Mesendoderm (in vitro differentiated cells): ENCODE measurements around the gene HACD3.

Experiments used
- DNase-seq: peaks from one replicate; pipeline ENCODE4 v3.0.0; 2013
- H2AK5ac ChIP-seq: 2 replicates; pipeline ENCODE4 v1.6.1; 2013; ENCODE audit warnings: low read length, inconsistent platforms
- H2BK120ac ChIP-seq: 2 replicates; pipeline ENCODE4 v1.6.1; 2013; ENCODE audit warnings: low read depth, mild to moderate bottlenecking, low read length, moderate library complexity, mixed read lengths
- H2BK15ac ChIP-seq: replicated peaks from 2 replicates; pipeline ENCODE4 v1.6.1; 2013; ENCODE audit warnings: low read depth, mild to moderate bottlenecking, moderate library complexity
- H2BK5ac ChIP-seq: 2 replicates; pipeline ENCODE4 v1.6.1; 2013; ENCODE audit warnings: low read length, inconsistent platforms
- H3K18ac ChIP-seq: 2 replicates; pipeline ENCODE4 v1.6.1; 2013; ENCODE audit warnings: mild to moderate bottlenecking, low read length, mixed read lengths
- H3K23ac ChIP-seq: one replicate; pipeline ENCODE4 v1.6.1; 2013; ENCODE audit warnings: low read length
- H3K27ac ChIP-seq: 2 replicates; pipeline ENCODE4 v1.5.1; 2013; ENCODE audit warnings: low read depth, mild to moderate bottlenecking, inconsistent platforms, low read length, moderate library complexity
- H3K27me3 ChIP-seq: 2 replicates; pipeline ENCODE4 v1.6.1; 2013; ENCODE audit warnings: low read length, control low read depth, mild to moderate bottlenecking, inconsistent platforms; ENCODE audit not compliant: insufficient read depth, poor library complexity
- H3K36me3 ChIP-seq: 2 replicates; pipeline ENCODE4 v1.6.1; 2013; ENCODE audit warnings: low read length, inconsistent platforms; ENCODE audit not compliant: control insufficient read depth, insufficient read depth
- H3K4ac ChIP-seq: one replicate; pipeline ENCODE4 v1.6.1; 2013; ENCODE audit warnings: low read depth, mild to moderate bottlenecking, low read length, moderate library complexity
- H3K4me1 ChIP-seq: 2 replicates; pipeline ENCODE4 v1.6.1; 2013; ENCODE audit warnings: low read depth, low read length, inconsistent platforms; ENCODE audit not compliant: control insufficient read depth
- H3K4me2 ChIP-seq: 2 replicates; pipeline ENCODE4 v1.6.1; 2013; ENCODE audit warnings: low read length
- H3K4me3 ChIP-seq: 2 replicates; pipeline ENCODE4 v1.5.1; 2013; ENCODE audit warnings: mild to moderate bottlenecking, low read length
- H3K56ac ChIP-seq: one replicate; pipeline ENCODE4 v1.6.1; 2013; ENCODE audit warnings: low read length
- H3K79me1 ChIP-seq: 2 replicates; pipeline ENCODE4 v1.6.1; 2013; ENCODE audit warnings: low read length, inconsistent platforms
- H3K79me2 ChIP-seq: 2 replicates; pipeline ENCODE4 v1.6.1; 2013; ENCODE audit warnings: mild to moderate bottlenecking, low read length; ENCODE audit not compliant: control insufficient read depth, insufficient read depth
- H3K9ac ChIP-seq: 2 replicates; pipeline ENCODE4 v1.6.1; 2013; ENCODE audit warnings: low read length, inconsistent platforms
- H4K5ac ChIP-seq: one replicate; pipeline ENCODE4 v1.6.1; 2013; ENCODE audit warnings: low read length
- H4K8ac ChIP-seq: one replicate; pipeline ENCODE4 v1.6.1; 2013; ENCODE audit warnings: low read depth, mild to moderate bottlenecking, control low read depth, low read length, moderate library complexity
- WGBS: extraction: QIAGEN DNeasy Blood & Tissue Kit; methylation state at CpG from one replicate; pipeline ENCODE4 v1.1.7; 2013; ENCODE audit warnings: low lambda C conversion rate, missing lambda C conversion rate; ENCODE audit not compliant: insufficient coverage; ENCODE audit errors: extremely low coverage; 5-methylcytosine and 5-hydroxymethylcytosine counted together

The HACD3 gene

DNA sequence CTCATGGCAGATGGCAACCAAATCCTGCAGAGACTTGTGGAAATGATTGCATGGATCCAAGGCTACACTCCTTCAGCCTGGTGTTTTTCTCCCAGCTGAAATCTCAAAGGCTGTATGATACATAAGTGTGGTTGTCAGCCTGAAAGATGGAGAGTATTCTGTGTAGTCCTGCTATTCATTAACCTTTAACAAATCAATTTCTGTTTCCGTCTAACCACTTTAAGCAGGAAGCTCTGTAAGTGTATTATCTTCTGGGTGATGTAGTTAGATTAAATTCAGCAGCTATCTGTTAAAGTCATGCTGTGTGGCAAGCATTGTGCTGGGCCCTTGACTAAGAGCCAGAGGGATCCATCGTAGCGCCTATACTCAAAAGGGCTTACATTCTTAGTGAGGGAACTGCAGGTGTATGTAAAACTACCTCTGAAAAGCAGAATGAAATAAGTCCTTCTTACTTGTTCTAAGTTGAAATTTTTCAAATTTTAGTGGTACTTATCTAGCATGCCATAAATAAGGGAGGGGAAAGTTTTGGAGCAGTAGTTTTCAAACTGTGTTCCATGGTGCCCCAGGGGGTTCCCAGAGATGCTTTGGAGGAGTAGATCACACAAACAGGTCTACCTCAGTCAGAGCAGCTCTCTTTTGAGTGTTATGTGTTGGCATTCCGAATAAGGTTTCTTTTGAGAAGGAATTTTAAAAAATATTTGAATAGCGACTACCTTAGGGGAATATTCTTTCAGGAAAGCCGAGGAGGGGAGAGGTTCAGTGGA is 28.9 kb downstream of the HACD3 start:
- H3K4me3 ChIP-seq, result no peak overlapping the region
- no peak overlapping the region for H2BK120ac ChIP-seq
- H3K56ac ChIP-seq, result no peak overlapping the region
- no peak for DNase-seq
- H2BK15ac ChIP-seq, result no peak overlapping the region
- H3K36me3 ChIP-seq, result peaks cover 14% of the 10 kb centered on the region
- WGBS, result no CpG with 5 or more reads among the region's 6 CpGs
- H2BK5ac ChIP-seq, result no peak overlapping the region
- no peak overlapping the region for H3K27ac ChIP-seq
- no peak overlapping the region for H4K8ac ChIP-seq
- no peak overlapping the region for H3K18ac ChIP-seq
- H3K9ac ChIP-seq, result no peak overlapping the region
- peaks cover 10% of the 10 kb centered on the region for H3K79me1 ChIP-seq
- no peak overlapping the region for H2AK5ac ChIP-seq
- H3K4ac ChIP-seq, result no peak overlapping the region
- H4K5ac ChIP-seq, result no peak overlapping the region
- no peak overlapping the region for H3K4me2 ChIP-seq
- peaks cover 2% of the 10 kb centered on the region for H3K79me2 ChIP-seq
- no peak overlapping the region for H3K23ac ChIP-seq
- H3K4me1 ChIP-seq, result no peaks in the 10 kb centered on the region
- H3K27me3 ChIP-seq, result no peaks in the 10 kb centered on the region

DNA sequence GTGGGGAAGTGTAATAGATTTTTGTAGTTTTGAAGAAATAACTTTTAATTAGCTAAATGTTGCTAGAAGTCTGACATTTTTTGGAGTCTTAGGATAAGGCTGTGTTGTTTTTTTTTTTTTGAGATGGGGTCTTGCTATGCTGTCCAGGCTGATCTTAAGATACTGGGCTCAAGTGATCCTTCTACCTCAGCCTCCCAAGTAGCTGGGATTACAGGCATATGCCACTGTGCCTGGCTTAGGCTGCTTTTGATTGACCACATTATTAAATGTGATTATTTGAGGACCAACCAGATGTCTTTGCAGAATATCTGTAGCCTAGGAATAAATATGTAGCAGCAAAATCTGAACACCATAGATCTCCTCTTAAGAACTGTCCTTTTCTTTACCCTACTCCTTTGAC is 29.7 kb downstream of the HACD3 start:
- H2BK120ac ChIP-seq, result no peak overlapping the region
- no peak overlapping the region for H3K23ac ChIP-seq
- no peak overlapping the region for H2BK5ac ChIP-seq
- H3K18ac ChIP-seq, result no peak overlapping the region
- no peaks in the 10 kb centered on the region for H3K27me3 ChIP-seq
- no peak overlapping the region for H3K4me3 ChIP-seq
- no peak overlapping the region for H2AK5ac ChIP-seq
- peaks cover 15% of the 10 kb centered on the region for H3K36me3 ChIP-seq
- H3K56ac ChIP-seq, result no peak overlapping the region
- H4K5ac ChIP-seq, result no peak overlapping the region
- no peak overlapping the region for H2BK15ac ChIP-seq
- H3K9ac ChIP-seq, result no peak overlapping the region
- no peak overlapping the region for H4K8ac ChIP-seq
- H3K4me2 ChIP-seq, result no peak overlapping the region
- peaks cover 2% of the 10 kb centered on the region for H3K79me2 ChIP-seq
- peaks cover 10% of the 10 kb centered on the region for H3K79me1 ChIP-seq
- DNase-seq, result no peak
- no peak overlapping the region for H3K4ac ChIP-seq
- no peak overlapping the region for H3K27ac ChIP-seq
- no peaks in the 10 kb centered on the region for H3K4me1 ChIP-seq

DNA sequence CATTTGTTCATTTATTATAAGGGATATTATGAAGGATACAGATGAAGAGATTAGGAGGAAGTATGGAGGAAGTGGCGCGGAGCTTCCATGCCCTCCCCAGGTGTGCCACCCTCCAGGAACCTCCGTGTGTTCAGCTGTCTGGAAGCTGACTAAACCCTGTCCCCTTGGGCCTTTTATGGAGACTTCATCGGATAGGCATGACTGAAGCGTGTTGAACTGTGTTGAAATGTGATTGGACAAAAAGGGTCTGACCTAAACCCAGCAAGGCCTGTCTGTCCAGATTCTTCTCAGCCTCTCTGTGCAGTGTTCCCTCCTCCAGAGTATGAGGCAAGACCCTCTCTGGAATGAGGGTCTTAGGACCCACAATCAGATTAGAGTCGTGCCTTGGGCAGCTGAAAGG is 31.7 kb downstream of the HACD3 start:
- WGBS, result no CpG with 5 or more reads among the region's 6 CpGs
- H3K56ac ChIP-seq, result no peak overlapping the region

DNA sequence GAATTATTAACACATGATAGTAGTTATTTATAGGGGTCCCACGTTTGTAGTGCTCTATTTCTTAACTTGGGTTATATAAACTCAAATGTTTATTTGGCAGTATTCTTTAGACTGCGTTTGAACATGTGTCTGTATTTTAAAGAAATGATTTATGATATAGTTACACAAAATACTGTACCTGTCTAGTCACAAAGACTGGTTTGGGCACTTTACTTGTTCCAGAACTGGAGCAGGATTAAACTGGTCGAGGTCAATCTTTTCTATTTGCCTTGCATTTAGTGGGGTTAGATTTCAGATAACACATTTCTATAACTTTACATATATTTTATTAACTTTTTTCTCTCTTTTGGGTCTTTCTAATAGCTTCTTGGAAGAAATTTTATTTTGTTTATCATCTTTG is 39.5 kb downstream of the HACD3 start:
- Histone ChIP-seq H4K8ac (no peak overlapping the region), H3K18ac (no peak overlapping the region), H2BK120ac (no peak overlapping the region), H3K4me1 (no peaks in the 10 kb centered on the region), H3K79me2 (no peaks in the 10 kb centered on the region), H3K4ac (no peak overlapping the region), H3K9ac (no peak overlapping the region), H3K4me3 (no peak overlapping the region), H2AK5ac (no peak overlapping the region), H3K27ac (no peak overlapping the region), H2BK15ac (no peak overlapping the region), H2BK5ac (no peak overlapping the region), H3K79me1 (no peaks in the 10 kb centered on the region), H3K27me3 (no peaks in the 10 kb centered on the region), H4K5ac (no peak overlapping the region), H3K56ac (no peak overlapping the region), H3K4me2 (no peak overlapping the region), H3K23ac (no peak overlapping the region), H3K36me3 (peaks cover 7% of the 10 kb centered on the region)
- WGBS, result no CpG with 5 or more reads among the region's 3 CpGs
- DNase-seq, result no peak

More for the DNA sequence above, 31.7 kb downstream of the HACD3 start:
- H2AK5ac ChIP-seq, result no peak overlapping the region
- no peak overlapping the region for H4K5ac ChIP-seq
- H3K4me1 ChIP-seq, result no peaks in the 10 kb centered on the region
- H3K18ac ChIP-seq, result no peak overlapping the region
- H3K79me2 ChIP-seq, result no peaks in the 10 kb centered on the region
- H3K79me1 ChIP-seq, result peaks cover 4% of the 10 kb centered on the region
- no peak overlapping the region for H3K4ac ChIP-seq
- H3K27ac ChIP-seq, result no peak overlapping the region
- no peak overlapping the region for H4K8ac ChIP-seq
- H2BK5ac ChIP-seq, result no peak overlapping the region
- H3K36me3 ChIP-seq, result peaks cover 10% of the 10 kb centered on the region
- no peak overlapping the region for H2BK120ac ChIP-seq
- H3K9ac ChIP-seq, result no peak overlapping the region
- DNase-seq, result no peak
- no peaks in the 10 kb centered on the region for H3K27me3 ChIP-seq
- no peak overlapping the region for H2BK15ac ChIP-seq
- no peak overlapping the region for H3K4me3 ChIP-seq
- no peak overlapping the region for H3K23ac ChIP-seq
- H3K4me2 ChIP-seq, result no peak overlapping the region

DNA sequence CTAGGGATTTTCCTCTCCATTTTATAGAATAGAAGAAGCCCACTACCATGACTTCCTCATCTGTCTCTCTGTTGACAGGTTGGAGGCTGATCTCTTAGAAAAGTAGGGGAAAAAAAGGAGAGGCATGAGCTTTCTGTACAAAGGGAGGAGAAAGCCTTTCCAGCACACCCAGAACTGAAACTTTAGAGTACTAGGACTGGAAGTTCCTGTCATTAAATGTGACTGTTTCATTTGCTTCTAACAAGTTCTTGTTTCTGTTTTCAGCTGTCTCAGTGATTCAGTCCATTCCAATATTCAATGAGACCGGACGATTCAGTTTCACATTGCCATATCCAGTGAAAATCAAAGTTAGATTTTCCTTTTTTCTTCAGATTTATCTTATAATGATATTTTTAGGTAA is 41.7 kb downstream of the HACD3 start:
- no peak overlapping the region for H3K18ac ChIP-seq
- no peaks in the 10 kb centered on the region for H3K4me1 ChIP-seq
- H4K5ac ChIP-seq, result no peak overlapping the region
- no peak overlapping the region for H2BK120ac ChIP-seq
- no peak overlapping the region for H3K4me2 ChIP-seq
- DNase-seq, result no peak
- no peak overlapping the region for H2AK5ac ChIP-seq
- H3K79me1 ChIP-seq, result no peaks in the 10 kb centered on the region
- H3K27me3 ChIP-seq, result no peaks in the 10 kb centered on the region
- H3K9ac ChIP-seq, result no peak overlapping the region
- H3K56ac ChIP-seq, result no peak overlapping the region
- no peak overlapping the region for H2BK5ac ChIP-seq
- no CpG with 5 or more reads among the region's 2 CpGs for WGBS
- H3K36me3 ChIP-seq, result peaks cover 7% of the 10 kb centered on the region
- H2BK15ac ChIP-seq, result no peak overlapping the region
- no peak overlapping the region for H3K4ac ChIP-seq
- no peak overlapping the region for H3K4me3 ChIP-seq
- H3K23ac ChIP-seq, result no peak overlapping the region
- no peaks in the 10 kb centered on the region for H3K79me2 ChIP-seq
- H4K8ac ChIP-seq, result no peak overlapping the region
- H3K27ac ChIP-seq, result no peak overlapping the region

DNA sequence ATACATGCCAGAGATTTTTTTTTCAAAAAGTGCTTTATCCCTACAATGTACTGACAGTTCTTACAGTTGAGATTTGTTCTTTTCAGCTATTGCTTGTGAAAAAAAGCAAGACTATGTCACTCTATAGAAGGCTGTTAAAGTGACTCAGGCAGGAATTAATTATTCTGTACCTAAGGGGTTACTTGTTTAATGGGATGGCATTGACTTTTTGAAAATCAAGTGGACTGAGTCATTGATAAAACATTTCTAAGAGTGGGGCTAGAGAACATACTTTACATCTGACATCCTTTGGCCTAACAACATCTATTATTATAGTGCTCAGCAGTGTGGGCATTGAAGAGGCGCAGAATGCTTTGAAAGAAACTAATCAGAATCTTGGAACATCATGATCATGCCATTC is 46.4 kb downstream of the HACD3 start:
- WGBS, result no CpG with 5 or more reads among the region's 1 CpG

More for the DNA sequence above, 46.4 kb downstream of the HACD3 start:
- no peaks in the 10 kb centered on the region for H3K4me1 ChIP-seq
- H3K23ac ChIP-seq, result no peak overlapping the region
- no peak for DNase-seq
- no peak overlapping the region for H3K9ac ChIP-seq
- no peak overlapping the region for H4K8ac ChIP-seq
- H3K4me3 ChIP-seq, result no peak overlapping the region
- no peak overlapping the region for H4K5ac ChIP-seq
- no peaks in the 10 kb centered on the region for H3K79me2 ChIP-seq
- H3K36me3 ChIP-seq, result peaks cover 6% of the 10 kb centered on the region
- no peak overlapping the region for H3K27ac ChIP-seq
- no peak overlapping the region for H3K4ac ChIP-seq
- H3K79me1 ChIP-seq, result no peaks in the 10 kb centered on the region
- H2AK5ac ChIP-seq, result no peak overlapping the region
- H3K27me3 ChIP-seq, result no peaks in the 10 kb centered on the region
- H2BK5ac ChIP-seq, result no peak overlapping the region
- H3K18ac ChIP-seq, result no peak overlapping the region
- H2BK15ac ChIP-seq, result no peak overlapping the region
- no peak overlapping the region for H3K4me2 ChIP-seq
- no peak overlapping the region for H3K56ac ChIP-seq
- H2BK120ac ChIP-seq, result no peak overlapping the region
